Activated naive CD4-positive, alpha-beta T cell treated with anti-CD3 and anti-CD28 coated beads, Interleukin-2, amount 50 U/mL, for 72 hours (primary cell): ENCODE results near the gene CFAP99. TPM values are rescaled to one million over a fixed set of nuclear protein-coding genes. Genes with fewer than 3 reads are reported as not detected.
"Not testable (repeated sequence)": the region's sequence is repeated elsewhere in the genome, so short reads cannot be mapped to it uniquely, and the experiment has no call there.

Source experiments
- ATAC-seq, 2 donors: fragments of 150-1000 bp; cut with Tn5 transposase; 2 replicates each; pipeline ENCODE4 v1.10.0; 2021; ENCODE audit warnings: mild to moderate bottlenecking in 2 of 2, moderate library complexity in 2 of 2
- DNase-seq, 2 donors: peaks; one replicate each; pipeline ENCODE4 v3.0.0; 2021 to 2022; ENCODE audit warnings: low spot score in 2 of 2
- H3K27ac Mint-ChIP-seq, 2 donors: one replicate each; pipeline ENCODE4 v1.8.0; 2022; ENCODE audit warnings: mild to moderate bottlenecking in 2 of 2, mixed read lengths in 2 of 2
- H3K36me3 Mint-ChIP-seq, 2 donors: one replicate each; pipeline ENCODE4 v1.8.0; 2022; ENCODE audit warnings: mixed read lengths in 2 of 2
- H3K9me3 Mint-ChIP-seq, 2 donors: one replicate each; pipeline ENCODE4 v1.8.0; 2022; ENCODE audit warnings: mixed read lengths in 2 of 2
- total RNA-seq, 2 donors: library from RNA; stranded (reverse); gene quantifications; one replicate each; pipeline ENCODE4 v1.2.3, GENCODE V29; 2022

CFAP99 gene
- total RNA-seq, 2 donors from 2014 or later, result not detected

- Mint-ChIP-seq H3K9me3 (no peaks in the 10 kb centered on the region), H3K36me3 (peaks cover 5 to 8% of the 10 kb centered on the region in 2 donors), H3K27ac (no peak overlapping the region)
- DNase-seq (peak in 1 of 2 donors; percentile 38), ATAC-seq (no peak)
These were observed 1.5 kb upstream of the CFAP99 start for GRCh38 chr4:2417226-2417764.

DNA sequence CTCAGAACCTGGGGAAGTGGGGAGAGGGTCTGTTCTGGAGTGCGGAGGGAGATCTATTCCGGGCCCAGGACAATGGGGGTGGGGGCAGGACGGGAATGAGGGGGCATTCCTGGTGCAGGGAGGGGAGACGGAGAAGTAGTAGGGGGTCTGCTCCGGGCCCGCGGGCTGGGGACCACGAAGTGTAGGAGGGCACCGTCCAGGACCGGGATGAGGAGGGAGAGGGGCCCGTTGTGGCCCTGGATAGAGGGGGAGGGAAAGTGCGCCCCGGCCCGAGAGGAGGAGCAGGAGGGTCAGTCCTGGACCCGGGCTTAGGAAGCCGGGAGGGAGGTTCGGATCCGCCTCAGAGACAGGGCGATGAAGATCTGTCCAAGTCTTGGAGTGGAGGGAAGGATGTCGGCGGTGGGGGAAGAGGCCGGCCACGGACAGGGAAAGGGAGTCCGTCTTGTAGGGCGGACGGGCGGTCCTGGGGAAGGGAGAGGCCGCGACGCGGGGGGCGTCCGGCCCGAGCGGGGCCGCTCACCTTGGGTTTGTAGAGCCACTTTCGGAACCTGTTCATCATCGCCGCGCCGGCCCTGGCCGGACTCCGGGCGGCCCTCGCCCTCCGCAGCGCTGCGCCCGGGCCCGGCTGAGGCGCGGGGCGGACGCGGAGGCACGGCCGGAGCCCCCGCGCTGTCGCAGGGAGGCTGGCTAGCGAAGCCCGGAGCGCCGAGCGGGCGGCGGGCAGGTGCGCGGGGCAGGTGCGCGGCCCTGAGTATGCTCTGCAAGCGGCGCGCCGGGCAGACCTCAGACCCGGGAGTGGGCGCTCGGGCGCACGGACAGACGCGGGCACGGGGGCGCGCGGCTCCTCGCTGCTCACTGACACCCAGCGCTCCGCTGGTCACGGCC, 748 bp upstream of the CFAP99 start, which contains the start of gene ZFYVE28:
TSS of gene ZFYVE28 (minus strand) at position 881 of the 885 bp plus-strand sequence. CDS start at position 559, 322 bp downstream.
- DNase-seq, result peak; percentile 15 to 67
- Mint-ChIP-seq H3K27ac (peak within 1 kb of the TSS; percentile 40 to 92), H3K36me3 (peaks cover 5 to 8% of the 10 kb centered on the region in 2 donors), H3K9me3 (no peaks in the 10 kb centered on the region)
- ATAC-seq, result no peak

- Mint-ChIP-seq H3K36me3 (peaks cover 5 to 8% of the 10 kb centered on the region in 2 donors), H3K27ac (no peak overlapping the region), H3K9me3 (no peaks in the 10 kb centered on the region)
- DNase-seq, result no peak
- no peak for ATAC-seq
These were observed 1.1 kb downstream of the CFAP99 start for GRCh38 chr4:2419814-2420213.

- no peaks in the 10 kb centered on the region for H3K36me3 Mint-ChIP-seq
- ATAC-seq (no peak), DNase-seq (no peak)
- H3K9me3 Mint-ChIP-seq, result no peaks in the 10 kb centered on the region
- no peak overlapping the region for H3K27ac Mint-ChIP-seq
These were observed 3.2 kb downstream of the CFAP99 start for GRCh38 chr4:2421928-2422327.

DNA sequence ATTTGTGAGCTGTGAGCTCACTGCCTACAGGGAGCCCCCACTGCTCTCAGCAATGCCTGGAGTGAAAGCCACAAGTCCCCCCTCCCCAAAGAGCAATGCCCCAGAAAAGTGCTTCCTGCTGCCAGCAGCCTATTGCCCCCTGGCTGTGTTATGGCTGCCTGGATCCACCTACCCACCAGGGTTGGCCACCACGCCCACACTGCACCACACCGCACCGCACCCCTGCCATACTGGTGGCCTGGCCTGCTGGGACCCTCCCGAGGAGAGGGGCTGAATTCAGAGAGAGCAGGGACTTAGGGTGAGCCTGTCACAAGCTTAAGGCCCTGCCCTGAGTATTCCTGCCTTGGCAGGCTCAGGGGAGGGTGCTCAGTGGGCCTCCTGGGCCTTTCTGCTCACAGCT, 4.3 kb downstream of the CFAP99 start:
- H3K9me3 Mint-ChIP-seq, result no peaks in the 10 kb centered on the region
- no peak overlapping the region for H3K27ac Mint-ChIP-seq
- no peak for ATAC-seq
- no peaks in the 10 kb centered on the region for H3K36me3 Mint-ChIP-seq
- DNase-seq, result no peak

DNA sequence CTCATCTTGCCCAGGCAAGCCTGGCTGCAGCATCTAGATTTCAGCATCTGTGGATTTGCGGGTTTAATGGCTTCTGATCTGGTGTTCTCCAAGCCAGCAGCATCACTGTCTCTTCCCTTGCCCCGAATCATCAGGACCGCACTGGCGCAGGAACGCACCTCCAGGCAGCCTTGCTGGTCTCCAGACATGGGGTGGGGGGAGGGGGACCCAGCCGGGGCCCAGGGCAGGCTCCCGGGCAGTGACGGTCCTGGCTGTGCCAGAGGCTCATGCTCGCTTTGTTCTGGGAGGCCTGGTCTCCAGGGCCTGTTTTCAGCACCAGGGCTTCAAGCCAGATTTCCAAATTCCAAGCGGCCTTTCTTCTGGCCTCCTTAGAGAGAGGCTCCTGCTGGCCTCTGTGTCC, 4.9 kb downstream of the CFAP99 start:
- H3K9me3 Mint-ChIP-seq, result no peaks in the 10 kb centered on the region
- H3K36me3 Mint-ChIP-seq, result no peaks in the 10 kb centered on the region
- DNase-seq (no peak), ATAC-seq (no peak)
- H3K27ac Mint-ChIP-seq, result no peak overlapping the region

GRCh38 chr4:2424581-2424980, 5.8 kb downstream of the CFAP99 start:
- no peak for ATAC-seq
- no peaks in the 10 kb centered on the region for H3K9me3 Mint-ChIP-seq

DNA sequence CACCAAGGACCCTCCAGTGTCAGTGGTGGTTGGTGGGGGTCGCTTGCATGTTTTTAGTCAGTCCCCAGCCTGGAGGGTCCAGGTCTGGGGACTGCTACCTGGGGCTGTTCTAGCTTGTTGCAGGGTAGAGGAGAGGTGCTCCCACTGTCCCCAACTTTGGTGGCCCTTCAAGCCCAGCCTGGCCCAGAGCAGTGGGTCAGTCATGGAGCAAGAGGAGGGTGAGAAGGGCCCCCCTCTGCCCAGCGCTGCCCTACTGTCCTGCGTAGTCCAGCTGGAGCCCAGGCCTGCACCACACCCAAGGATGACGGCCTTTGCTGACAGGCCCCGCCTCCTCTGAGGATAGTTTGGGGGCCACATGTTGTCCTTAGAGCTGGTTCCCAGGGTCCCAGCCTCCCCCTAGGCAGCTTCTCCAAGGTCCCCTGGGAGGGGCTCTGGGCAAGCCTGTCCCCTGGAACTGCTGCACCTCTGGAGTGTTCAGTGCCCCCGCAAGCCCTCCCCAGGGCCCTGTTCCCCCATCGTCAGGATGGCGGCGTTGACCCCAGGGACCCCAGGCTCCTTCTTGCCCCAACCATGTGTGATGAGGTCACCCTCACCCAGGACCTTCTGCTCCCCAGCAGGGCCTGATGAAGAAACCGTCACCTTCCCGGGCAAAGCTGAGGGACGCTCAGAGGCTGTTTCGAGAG, 6.8 kb downstream of the CFAP99 start:
- Mint-ChIP-seq H3K27ac (no peak overlapping the region), H3K36me3 (no peaks in the 10 kb centered on the region), H3K9me3 (no peaks in the 10 kb centered on the region)
- DNase-seq, result no peak
- ATAC-seq, result no peak

More at GRCh38 chr4:2424581-2424980, 5.8 kb downstream of the CFAP99 start:
- no peak overlapping the region for H3K27ac Mint-ChIP-seq
- no peak for DNase-seq
- no peaks in the 10 kb centered on the region for H3K36me3 Mint-ChIP-seq

DNA sequence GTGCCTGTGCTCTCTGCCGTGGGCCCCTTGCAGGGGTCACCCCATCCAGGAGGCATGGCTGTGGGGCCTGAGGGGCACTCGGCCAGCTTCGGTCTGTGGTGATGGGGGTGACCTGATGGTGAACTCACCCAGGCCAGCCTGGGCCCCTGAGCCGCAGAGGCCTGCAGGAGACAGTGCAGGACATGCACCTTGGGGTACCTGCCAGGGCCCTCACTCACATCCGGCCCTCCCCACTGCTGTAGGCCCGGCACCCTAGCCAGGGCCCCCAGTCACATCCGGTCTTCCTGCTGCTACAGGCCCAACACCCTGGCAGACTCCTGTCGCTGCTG, 7.3 kb downstream of the CFAP99 start:
- H3K9me3 Mint-ChIP-seq, result no peaks in the 10 kb centered on the region
- ATAC-seq, result no peak
- H3K36me3 Mint-ChIP-seq, result no peaks in the 10 kb centered on the region
- DNase-seq, result no peak
- no peak overlapping the region for H3K27ac Mint-ChIP-seq

- no peak for ATAC-seq
- Mint-ChIP-seq H3K9me3 (no peaks in the 10 kb centered on the region), H3K27ac (no peak overlapping the region), H3K36me3 (no peaks in the 10 kb centered on the region)
- DNase-seq, result no peak
These were observed 8.0 kb downstream of the CFAP99 start for GRCh38 chr4:2426711-2427275.

DNA sequence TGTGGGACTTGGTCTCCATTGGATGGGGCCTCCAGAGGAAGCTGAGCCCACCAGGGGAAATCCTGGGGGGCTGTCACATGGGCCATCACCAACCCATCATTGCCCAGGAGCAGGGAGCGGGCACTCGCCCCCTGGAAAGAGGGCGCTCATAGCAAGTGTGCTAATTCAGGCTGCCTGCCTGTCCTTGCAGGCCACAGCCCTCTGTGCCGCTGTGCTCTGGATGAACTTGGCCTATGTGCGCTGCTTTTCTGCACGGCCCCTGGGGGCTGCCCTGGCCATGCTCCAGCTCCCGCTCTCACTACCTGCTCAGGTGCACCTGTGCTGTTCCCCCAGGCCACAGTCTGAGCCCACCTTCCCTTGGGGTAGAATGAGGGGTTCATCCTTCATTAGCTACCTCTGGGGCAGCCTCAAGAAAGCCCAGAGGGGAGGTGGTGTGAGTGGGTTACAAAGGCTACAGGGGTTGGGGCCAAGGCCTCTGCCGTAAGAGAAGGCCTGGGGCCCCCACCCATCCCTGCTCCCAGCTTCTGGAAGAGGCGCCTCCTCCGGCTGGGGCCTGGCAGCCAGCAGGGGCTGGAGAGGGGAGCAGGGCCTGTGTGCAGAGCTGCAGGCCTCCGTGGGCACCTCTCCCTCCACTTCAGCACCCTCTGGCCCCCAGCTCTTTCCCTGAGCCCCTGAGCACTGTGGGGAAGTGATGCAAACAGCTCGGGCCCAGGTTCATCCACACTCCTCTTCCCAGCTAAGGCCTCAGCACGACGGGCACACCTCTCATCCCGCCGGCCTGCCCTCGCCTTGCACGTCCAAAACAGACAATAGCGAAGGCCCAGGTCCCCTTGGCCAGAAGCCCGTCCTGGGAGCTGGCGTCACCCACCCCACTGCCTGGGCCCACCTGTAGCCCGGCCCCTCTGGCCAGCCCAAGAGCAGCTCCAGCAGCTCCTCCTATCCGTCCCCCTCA, 8.9 kb downstream of the CFAP99 start:
- Mint-ChIP-seq H3K27ac (no peak overlapping the region), H3K36me3 (no peaks in the 10 kb centered on the region)

DNA sequence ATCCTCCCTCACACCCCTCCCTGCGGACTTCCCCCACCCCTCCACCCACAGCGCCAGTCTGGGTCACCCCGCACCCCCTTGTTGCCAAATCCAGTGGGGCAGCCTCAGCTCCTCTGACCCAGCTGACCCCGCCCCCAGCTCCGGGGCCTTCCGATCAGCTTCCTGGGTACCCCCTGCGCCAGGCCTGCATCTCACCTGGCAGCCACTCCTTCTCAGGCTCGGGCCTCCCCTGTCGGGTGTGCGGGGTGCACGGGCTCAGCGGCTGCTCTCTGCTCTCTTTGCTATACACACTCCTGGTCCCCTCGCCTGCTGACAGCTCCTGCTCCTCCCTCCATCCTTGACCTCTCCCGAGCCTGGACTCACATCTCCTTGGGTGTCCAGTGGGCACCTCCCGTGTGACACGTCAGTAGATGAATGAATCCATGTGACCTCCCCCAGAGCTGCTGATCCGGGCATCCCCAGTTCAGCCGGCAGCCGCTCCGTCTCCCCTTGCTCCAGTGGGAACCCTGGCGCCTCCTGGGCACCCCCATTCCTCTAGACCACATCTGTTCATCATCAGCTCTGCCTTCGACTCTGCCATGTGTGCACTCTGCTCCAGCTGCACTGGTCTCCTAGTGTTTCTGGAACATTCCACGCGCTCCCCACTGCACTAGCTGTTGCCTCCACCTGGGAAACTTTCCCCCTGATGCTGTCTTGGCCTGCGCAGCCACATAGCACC, 9.9 kb downstream of the CFAP99 start:
- no peak for DNase-seq
- Mint-ChIP-seq H3K36me3 (no peaks in the 10 kb centered on the region), H3K9me3 (no peaks in the 10 kb centered on the region), H3K27ac (peak overlapping the region in 1 of 2 donors; percentile 3)
- ATAC-seq, result no peak

More for the DNA sequence above, 8.9 kb downstream of the CFAP99 start:
- DNase-seq (no peak), ATAC-seq (no peak)
- H3K9me3 Mint-ChIP-seq, result no peaks in the 10 kb centered on the region

- H3K27ac Mint-ChIP-seq, DNase-seq, ATAC-seq, H3K36me3 Mint-ChIP-seq, H3K9me3 Mint-ChIP-seq: not testable (repeated sequence)
These were observed 11.4 kb downstream of the CFAP99 start for GRCh38 chr4:2429945-2430757.

GRCh38 chr4:2432004-2432403, 13.2 kb downstream of the CFAP99 start:
- H3K27ac Mint-ChIP-seq, result no peak overlapping the region
- H3K9me3 Mint-ChIP-seq, result no peaks in the 10 kb centered on the region
- no peak for DNase-seq
- ATAC-seq, result no peak
- no peaks in the 10 kb centered on the region for H3K36me3 Mint-ChIP-seq

DNA sequence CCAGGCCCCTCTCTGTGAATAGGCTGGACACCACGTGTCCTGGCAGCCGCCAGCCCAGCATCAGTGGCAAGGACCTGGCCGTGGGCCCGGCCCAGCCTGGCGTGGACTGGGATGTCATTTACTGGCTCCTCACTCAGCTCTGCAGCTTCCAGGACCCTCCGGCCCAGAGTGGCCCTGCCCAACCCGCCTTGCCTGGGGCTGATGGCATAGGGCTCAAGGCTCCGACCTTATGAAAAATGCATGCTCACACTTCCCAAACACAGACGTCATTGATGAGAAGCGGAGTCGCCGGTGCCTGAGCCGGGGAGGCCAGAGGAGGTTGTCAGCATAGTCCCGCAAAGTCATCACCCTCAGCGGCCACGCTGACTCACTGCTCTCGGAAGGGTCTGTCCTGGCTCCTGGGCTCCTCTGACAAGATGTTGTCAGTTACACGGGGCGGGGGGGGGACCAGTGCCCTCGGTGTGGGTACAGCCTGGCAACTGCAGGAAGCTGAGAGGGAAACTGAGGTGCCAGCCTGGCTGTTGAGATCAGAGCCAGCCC, 14.3 kb downstream of the CFAP99 start:
- no peak for ATAC-seq

More for the DNA sequence above, 14.3 kb downstream of the CFAP99 start:
- Mint-ChIP-seq H3K27ac (no peak overlapping the region), H3K9me3 (no peaks in the 10 kb centered on the region), H3K36me3 (no peaks in the 10 kb centered on the region)
- DNase-seq, result no peak
